Measurements from ENCODE around the gene KLHL15. TPM values are rescaled to one million over a fixed set of nuclear protein-coding genes. Genes with fewer than 3 reads are reported as not detected.

KLHL15 gene
- total and polyA plus RNA-seq, 2 of the 13 experiments (the other 11 are each of a cell fraction or from before 2014, with no cell fraction given) = 2.8 to 5.5 TPM

- TF ChIP-seq SMARCC2 (IDR thresholded peaks at IDR 0.05) (no peak), MEF2D (CRISPR knock-in tag; IDR thresholded peaks at IDR 0.05) (no peak), TGIF2 (CRISPR knock-in tag; IDR thresholded peaks at IDR 0.05) (no peak), NBN (conservative IDR thresholded peaks at IDR 0.05) (no peak), SIN3B (IDR thresholded peaks at IDR 0.05; ENCODE audit: low read length) (no peak), ARNTL (CRISPR knock-in tag; IDR thresholded peaks at IDR 0.05) (no peak), ZHX1 (CRISPR knock-in tag; IDR thresholded peaks at IDR 0.05; ENCODE audit: low read depth) (0 out of 2 replicates have a peak, but pooled peaks have one; percentile 25), SRF (IDR thresholded peaks at IDR 0.05; ENCODE audit: low read depth, low read length) (no peak), ZFP41 (CRISPR knock-in tag; IDR thresholded peaks at IDR 0.05; ENCODE audit: borderline replicate concordance) (no peak), DNMT1 (CRISPR knock-in tag; IDR thresholded peaks at IDR 0.05) (no peak), PPARG (CRISPR knock-in tag; conservative IDR thresholded peaks at IDR 0.05) (no peak), HOXD1 (CRISPR knock-in tag; IDR thresholded peaks at IDR 0.05) (no peak), KAT2B (IDR thresholded peaks at IDR 0.05; ENCODE audit: borderline replicate concordance, low read depth, low read length) (no peak), PHF8 (CRISPR knock-in tag; IDR thresholded peaks at IDR 0.05) (peak; percentile 71), PREB (CRISPR knock-in tag; IDR thresholded peaks at IDR 0.05) (no peak), EZH2 (conservative IDR thresholded peaks at IDR 0.05; ENCODE audit: low read depth, low read length) (no peak), CC2D1A (CRISPR knock-in tag; IDR thresholded peaks at IDR 0.05) (no peak), ZNF792 (CRISPR knock-in tag; IDR thresholded peaks at IDR 0.05) (peak; percentile 7; the same call in 1 of the 2 replicates), NFE2L2 (IDR thresholded peaks at IDR 0.05; ENCODE audit: low read length) (no peak), REPIN1 (CRISPR knock-in tag; IDR thresholded peaks at IDR 0.05; ENCODE audit: borderline replicate concordance, low read depth) (0 out of 2 replicates have a peak, but pooled peaks have one; percentile 25), ZNF232 (CRISPR knock-in tag; IDR thresholded peaks at IDR 0.05; ENCODE audit: borderline replicate concordance) (no peak), ZBTB42 (CRISPR knock-in tag; IDR thresholded peaks at IDR 0.05) (no peak)
- TF ChIP-seq, protein P1, sequence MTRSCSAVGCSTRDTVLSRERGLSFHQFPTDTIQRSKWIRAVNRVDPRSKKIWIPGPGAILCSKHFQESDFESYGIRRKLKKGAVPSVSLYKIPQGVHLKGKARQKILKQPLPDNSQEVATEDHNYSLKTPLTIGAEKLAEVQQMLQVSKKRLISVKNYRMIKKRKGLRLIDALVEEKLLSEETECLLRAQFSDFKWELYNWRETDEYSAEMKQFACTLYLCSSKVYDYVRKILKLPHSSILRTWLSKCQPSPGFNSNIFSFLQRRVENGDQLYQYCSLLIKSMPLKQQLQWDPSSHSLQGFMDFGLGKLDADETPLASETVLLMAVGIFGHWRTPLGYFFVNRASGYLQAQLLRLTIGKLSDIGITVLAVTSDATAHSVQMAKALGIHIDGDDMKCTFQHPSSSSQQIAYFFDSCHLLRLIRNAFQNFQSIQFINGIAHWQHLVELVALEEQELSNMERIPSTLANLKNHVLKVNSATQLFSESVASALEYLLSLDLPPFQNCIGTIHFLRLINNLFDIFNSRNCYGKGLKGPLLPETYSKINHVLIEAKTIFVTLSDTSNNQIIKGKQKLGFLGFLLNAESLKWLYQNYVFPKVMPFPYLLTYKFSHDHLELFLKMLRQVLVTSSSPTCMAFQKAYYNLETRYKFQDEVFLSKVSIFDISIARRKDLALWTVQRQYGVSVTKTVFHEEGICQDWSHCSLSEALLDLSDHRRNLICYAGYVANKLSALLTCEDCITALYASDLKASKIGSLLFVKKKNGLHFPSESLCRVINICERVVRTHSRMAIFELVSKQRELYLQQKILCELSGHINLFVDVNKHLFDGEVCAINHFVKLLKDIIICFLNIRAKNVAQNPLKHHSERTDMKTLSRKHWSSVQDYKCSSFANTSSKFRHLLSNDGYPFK (CRISPR knock-in tag; IDR thresholded peaks at IDR 0.05; ENCODE audit: borderline replicate concordance) = peak; percentile 99
- TF ChIP-seq, protein P2, sequence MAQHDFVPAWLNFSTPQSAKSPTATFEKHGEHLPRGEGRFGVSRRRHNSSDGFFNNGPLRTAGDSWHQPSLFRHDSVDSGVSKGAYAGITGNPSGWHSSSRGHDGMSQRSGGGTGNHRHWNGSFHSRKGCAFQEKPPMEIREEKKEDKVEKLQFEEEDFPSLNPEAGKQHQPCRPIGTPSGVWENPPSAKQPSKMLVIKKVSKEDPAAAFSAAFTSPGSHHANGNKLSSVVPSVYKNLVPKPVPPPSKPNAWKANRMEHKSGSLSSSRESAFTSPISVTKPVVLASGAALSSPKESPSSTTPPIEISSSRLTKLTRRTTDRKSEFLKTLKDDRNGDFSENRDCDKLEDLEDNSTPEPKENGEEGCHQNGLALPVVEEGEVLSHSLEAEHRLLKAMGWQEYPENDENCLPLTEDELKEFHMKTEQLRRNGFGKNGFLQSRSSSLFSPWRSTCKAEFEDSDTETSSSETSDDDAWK (CRISPR knock-in tag; IDR thresholded peaks at IDR 0.05) = no peak
Measured at GRCh38 chrX:24054182-24055042, 27.4 kb upstream of the KLHL15 start, which contains the start of gene EIF2S3 (continued).

Measured in HepG2 (cell line).